GM18909 (cell line): ENCODE results near the gene ITGA3.

ENCODE experiments used
- ATAC-seq: cut with Tn5 transposase; IDR thresholded peaks from one replicate; pipeline ENCODE4 v1.9.1; 2021; ENCODE audit warnings: mild to moderate bottlenecking; ENCODE audit not compliant: unreplicated experiment, poor library complexity

Gene ITGA3

GRCh38 chr17:50105811-50106210 is 49.9 kb downstream of the ITGA3 start:
- no peak for ATAC-seq

- no peak for ATAC-seq
Observed at GRCh38 chr17:50106393-50107131, 50.7 kb downstream of the ITGA3 start.

DNA sequence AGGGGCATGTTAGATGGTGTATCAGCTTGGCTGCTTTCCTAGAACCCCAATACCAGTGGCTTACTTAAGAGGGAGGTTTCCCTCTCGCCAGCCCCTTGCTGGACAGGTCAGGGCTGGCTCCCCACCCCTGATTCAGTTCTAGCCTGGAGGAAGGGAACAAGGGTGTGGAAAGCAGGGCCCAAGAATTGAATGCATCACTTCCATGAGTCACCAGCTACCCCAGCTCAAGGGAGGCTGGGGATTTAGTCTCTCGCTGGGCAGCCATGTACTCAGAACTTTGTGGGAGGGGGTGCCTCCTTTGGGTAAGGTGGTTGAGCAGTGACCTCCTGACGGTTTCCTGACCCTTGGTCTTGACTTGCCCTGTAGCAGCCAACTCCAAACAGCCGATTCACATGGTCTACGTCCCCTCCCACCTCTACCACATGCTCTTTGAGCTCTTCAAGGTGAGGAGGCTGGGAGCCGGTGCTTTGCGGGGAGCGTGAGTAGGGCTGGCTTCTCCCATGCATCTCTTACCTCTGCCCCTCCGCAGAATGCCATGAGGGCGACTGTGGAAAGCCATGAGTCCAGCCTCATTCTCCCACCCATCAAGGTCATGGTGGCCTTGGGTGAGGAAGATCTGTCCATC is 52.0 kb downstream of the ITGA3 start:
- no peak for ATAC-seq

GRCh38 chr17:50108556-50108955 is 52.6 kb downstream of the ITGA3 start:
- ATAC-seq, result no peak

DNA sequence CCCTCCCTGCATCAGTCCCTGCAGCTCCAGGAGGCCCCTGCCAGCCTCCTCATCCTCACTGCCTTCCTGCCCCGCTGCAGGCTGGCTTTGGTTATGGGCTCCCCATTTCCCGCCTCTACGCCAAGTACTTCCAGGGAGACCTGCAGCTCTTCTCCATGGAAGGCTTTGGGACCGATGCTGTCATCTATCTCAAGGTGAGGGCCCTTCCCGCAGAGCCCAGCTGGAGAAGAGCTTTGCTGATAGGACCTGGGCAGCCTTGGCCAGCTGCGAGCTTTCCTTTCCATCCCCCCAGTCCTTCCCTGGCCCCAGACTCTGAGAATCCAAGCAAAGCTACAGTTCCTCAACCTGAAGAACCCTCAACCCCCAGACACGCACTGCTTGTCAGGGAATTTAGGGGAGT is 53.3 kb downstream of the ITGA3 start:
- ATAC-seq, result no peak

GRCh38 chr17:50109785-50110184 is 53.9 kb downstream of the ITGA3 start:
- ATAC-seq, result no peak

GRCh38 chr17:50110591-50111349 is 54.9 kb downstream of the ITGA3 start:
- ATAC-seq, result no peak

GRCh38 chr17:50111673-50112655 is 56.1 kb downstream of the ITGA3 start:
- ATAC-seq, result no peak

- no peak for ATAC-seq
Observed at GRCh38 chr17:50112694-50113093, 56.8 kb downstream of the ITGA3 start.

- no peak for ATAC-seq
Observed at GRCh38 chr17:50113624-50114320, 57.9 kb downstream of the ITGA3 start.

DNA sequence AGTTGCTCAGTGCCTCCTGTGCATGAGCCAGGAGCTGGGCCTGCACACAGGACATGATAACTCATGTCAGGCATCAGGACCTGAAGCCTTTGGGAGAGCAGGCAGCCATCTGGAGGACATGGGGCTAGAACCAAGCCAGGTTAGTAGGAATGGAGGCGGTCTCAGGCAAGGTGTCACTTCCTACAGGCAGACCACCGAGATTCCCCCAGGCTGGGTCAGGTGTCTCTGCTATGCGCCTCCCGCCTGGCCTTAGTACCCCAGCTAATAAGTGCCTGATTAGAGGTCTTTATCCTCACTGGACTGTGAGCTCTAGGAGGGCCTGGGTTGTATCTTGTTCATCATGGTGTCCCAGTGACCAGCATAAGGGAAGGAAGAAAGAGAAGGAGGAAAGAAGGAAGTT is 58.5 kb downstream of the ITGA3 start:
- no peak for ATAC-seq

- ATAC-seq, result no peak
Observed at GRCh38 chr17:50114849-50115357, 59.0 kb downstream of the ITGA3 start.

GRCh38 chr17:50115756-50116155 is 59.8 kb downstream of the ITGA3 start:
- no peak for ATAC-seq

GRCh38 chr17:50117202-50118051 is 61.5 kb downstream of the ITGA3 start:
- no peak for ATAC-seq

DNA sequence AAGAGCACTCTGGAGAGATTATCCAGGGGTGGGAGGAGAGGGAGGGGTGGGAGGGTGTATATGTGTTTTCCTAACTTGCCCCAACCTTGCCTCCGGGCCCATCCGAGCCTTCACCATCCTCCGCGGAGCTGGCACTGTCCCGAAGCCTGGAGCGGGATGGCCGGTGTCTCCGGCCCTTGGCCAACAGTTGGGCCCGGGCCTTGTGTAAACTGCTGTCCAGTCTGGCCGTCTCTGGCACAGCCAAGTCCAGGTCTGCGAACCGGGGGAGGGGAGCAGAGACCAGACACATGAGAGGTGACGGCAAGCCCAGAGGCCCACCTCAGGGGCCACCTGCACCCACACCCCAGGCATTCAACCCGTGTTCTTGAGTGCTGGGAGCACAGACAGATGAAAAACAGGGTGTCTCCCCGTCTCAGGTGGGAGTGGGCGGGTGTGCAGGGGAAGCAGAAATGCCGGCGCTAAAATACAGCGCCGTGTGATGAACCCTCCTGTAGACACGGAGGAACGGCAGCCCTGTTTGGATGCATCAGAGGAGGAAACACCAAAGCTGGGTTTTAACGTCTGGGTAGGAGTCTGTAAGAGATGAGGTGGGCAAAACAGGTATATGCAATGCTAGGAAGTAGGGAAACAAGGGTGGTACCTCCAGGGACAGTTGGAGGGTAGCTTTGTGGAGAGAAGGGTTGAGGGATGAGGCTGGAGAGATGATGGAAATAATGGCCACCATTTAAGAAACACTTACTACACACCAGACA is 62.3 kb downstream of the ITGA3 start:
- no peak for ATAC-seq

GRCh38 chr17:50118828-50119218 is 62.9 kb downstream of the ITGA3 start:
- ATAC-seq, result no peak

GRCh38 chr17:50120475-50121253 is 64.8 kb downstream of the ITGA3 start:
- ATAC-seq, result no peak
